OCI-M2 (cell line): ENCODE data around the gene TSPAN2.

Experiments used
- DNase-seq: peaks from one replicate; lab custom pipeline; 2025; ENCODE audit not compliant: unreplicated experiment; lab: John Stamatoyannopoulos, UW

TSPAN2 gene

GRCh38 chr1:115089420-115090185, at the start of gene TSPAN2:
TSS of gene TSPAN2 (minus strand) at chr1:115089503. CDS start at chr1:115089432, 71 bp downstream.
- no peak for DNase-seq

GRCh38 chr1:115138973-115139372, 49.7 kb upstream of the TSPAN2 start:
- no peak for DNase-seq

- DNase-seq = no peak
Measured at GRCh38 chr1:115138271-115138670, 49.0 kb upstream of the TSPAN2 start.

- no peak for DNase-seq
Measured at GRCh38 chr1:115137191-115137590, 47.9 kb upstream of the TSPAN2 start.

GRCh38 chr1:115136706-115137105, 47.4 kb upstream of the TSPAN2 start:
- no peak for DNase-seq

- DNase-seq = no peak
Measured at GRCh38 chr1:115136106-115136505, 46.8 kb upstream of the TSPAN2 start.

- no peak for DNase-seq
Measured at GRCh38 chr1:115135681-115136080, 46.4 kb upstream of the TSPAN2 start.

- no peak for DNase-seq
Measured at GRCh38 chr1:115134850-115135480, 45.7 kb upstream of the TSPAN2 start.

GRCh38 chr1:115134231-115134630, 44.9 kb upstream of the TSPAN2 start:
- no peak for DNase-seq

GRCh38 chr1:115133440-115133839, 44.1 kb upstream of the TSPAN2 start:
- DNase-seq = no peak

- DNase-seq = no peak
Measured at GRCh38 chr1:115130786-115131185, 41.5 kb upstream of the TSPAN2 start.

GRCh38 chr1:115129071-115129640, 39.9 kb upstream of the TSPAN2 start:
- DNase-seq = no peak

- no peak for DNase-seq
Measured at GRCh38 chr1:115127539-115127938, 38.2 kb upstream of the TSPAN2 start.

GRCh38 chr1:115126516-115126915, 37.2 kb upstream of the TSPAN2 start:
- DNase-seq = no peak

GRCh38 chr1:115123116-115123515, 33.8 kb upstream of the TSPAN2 start:
- no peak for DNase-seq

- no peak for DNase-seq
Measured at GRCh38 chr1:115121793-115122192, 32.5 kb upstream of the TSPAN2 start.

GRCh38 chr1:115120296-115120695, 31.0 kb upstream of the TSPAN2 start:
- no peak for DNase-seq

- DNase-seq = no peak
Measured at GRCh38 chr1:115118611-115119010, 29.3 kb upstream of the TSPAN2 start.

- DNase-seq = no peak
Measured at GRCh38 chr1:115118086-115118485, 28.8 kb upstream of the TSPAN2 start.

GRCh38 chr1:115117298-115117697, 28.0 kb upstream of the TSPAN2 start:
- no peak for DNase-seq

- DNase-seq = no peak
Measured at GRCh38 chr1:115116512-115116911, 27.2 kb upstream of the TSPAN2 start.

- DNase-seq = no peak
Measured at GRCh38 chr1:115115521-115116161, 26.3 kb upstream of the TSPAN2 start.
